K562 (cell line): ENCODE data around the gene PGLYRP1. TPM values are rescaled to one million over a fixed set of nuclear protein-coding genes. Genes with fewer than 3 reads are reported as not detected.

Experiments
- CBX3 ChIP-seq, 2 experiments: IDR thresholded peaks; 1 replicate in 1 of 2; 2 replicates in 1 of 2; pipeline ENCODE4 v1.6.1; 2012; ENCODE audit warnings: inconsistent platforms in 2 of 2, low read length in 2 of 2, borderline replicate concordance in 1 of 2, control low read depth in 1 of 2
- CREB1 ChIP-seq, 2 experiments: sonication (generic) in 1 of 2; formaldehyde crosslinking in 1 of 2; IDR thresholded peaks; 2 replicates each; pipeline versions ENCODE4 v1.6.1 to v1.8.0; 2012 to 2022; ENCODE audit warnings: inconsistent platforms in 1 of 2, mild to moderate bottlenecking in 1 of 2, missing genetic modification reagents in 1 of 2, moderate library complexity in 1 of 2
- CTBP1 ChIP-seq: fragments of 450-650 bp; IDR thresholded peaks from 2 replicates; pipeline ENCODE4 v1.6.1; 2016; ENCODE audit warnings: borderline replicate concordance
- CTCFL ChIP-seq: IDR thresholded peaks from 2 replicates; pipeline ENCODE4 v1.6.1; 2011; ENCODE audit warnings: borderline replicate concordance, low read depth, mild to moderate bottlenecking, moderate library complexity, low read length; ENCODE audit not compliant: insufficient read depth, poor library complexity, severe bottlenecking
- ERF ChIP-seq: fragments of 450-650 bp; formaldehyde crosslinking; IDR thresholded peaks from 2 replicates; pipeline ENCODE4 v1.4.0; 2020; ENCODE audit warnings: mild to moderate bottlenecking, mixed read lengths
- GTF3C2 ChIP-seq: IDR thresholded peaks from 3 replicates; pipeline ENCODE4 v1.6.1; 2011; ENCODE audit warnings: borderline replicate concordance, mild to moderate bottlenecking, moderate library complexity; ENCODE audit not compliant: insufficient read length; ENCODE audit errors: extremely low read depth
- HCFC1 ChIP-seq: IDR thresholded peaks from 2 replicates; pipeline ENCODE4 v1.6.1; 2012; ENCODE audit warnings: low read depth, low read length, improper control_type of control experiment
- PHTF2 ChIP-seq: fragments of 250-450 bp; sonication (Bioruptor Pico); IDR thresholded peaks from 2 replicates; pipeline ENCODE4 v1.5.0; 2021; ENCODE audit warnings: mild to moderate bottlenecking
- RB1 ChIP-seq: fragments of 450-650 bp; IDR thresholded peaks from 2 replicates; pipeline ENCODE4 v1.6.1; 2017; ENCODE audit warnings: low read depth, mild to moderate bottlenecking
- SMC3 ChIP-seq: conservative IDR thresholded peaks from 2 replicates; pipeline ENCODE4 v1.6.1; 2011; ENCODE audit warnings: low read depth, low read length, improper control_type of control experiment; ENCODE audit not compliant: insufficient read depth
- TFAP4 ChIP-seq: sonication (generic); formaldehyde crosslinking; IDR thresholded peaks from 2 replicates; pipeline ENCODE4 v1.8.0; 2022; ENCODE audit warnings: missing genetic modification reagents, mild to moderate bottlenecking, moderate library complexity, borderline replicate concordance
- ZBTB33 ChIP-seq: sonication (generic); formaldehyde crosslinking; IDR thresholded peaks from 2 replicates; pipeline ENCODE4 v1.8.1; 2023; ENCODE audit warnings: mild to moderate bottlenecking, missing genetic modification reagents
- ZC3H4 ChIP-seq: sonication (generic); formaldehyde crosslinking; IDR thresholded peaks from 2 replicates; pipeline ENCODE4 v1.9.0; 2021; ENCODE audit warnings: missing genetic modification reagents, borderline replicate concordance
- ZC3H8 ChIP-seq: fragments of 450-650 bp; IDR thresholded peaks from 2 replicates; pipeline ENCODE4 v1.6.1; 2017
- ZNF444 ChIP-seq: fragments of 250-450 bp; sonication (Bioruptor Pico); IDR thresholded peaks from 2 replicates; pipeline ENCODE4 v1.4.0; 2020; ENCODE audit warnings: mild to moderate bottlenecking, moderate library complexity
- polyA plus RNA-seq, 8 experiments: library from polyadenylated mRNA; depleted of rRNA in 4 of 8; stranded (reverse) in 5 of 8; unstranded in 3 of 8; fragments of >200 nt; fragmentation: Nextera tagmentation in 2 of 8; fragmentation: Illumina TruSeq in 1 of 8; extraction: Ambion mirVana in 2 of 8; extraction: Trizol in 1 of 8; gene quantifications; 2 replicates each; pipeline versions ENCODE4 v1.2.1 to v1.2.3, GENCODE V29; 2011 to 2014; ENCODE audit warnings: inconsistent platforms in 1 of 8, missing spikeins in 1 of 8
- total RNA-seq, 7 experiments: library from RNA; depleted of rRNA in 6 of 7; stranded (reverse); fragments of >200 nt in 6 of 7; fragmentation: Illumina TruSeq in 2 of 7; extraction: Trizol in 2 of 7; gene quantifications; 2 replicates each; pipeline versions ENCODE4 v1.2.1 to v1.2.3, GENCODE V29; 2011 to 2021; ENCODE audit warnings: low replicate concordance in 1 of 7

PGLYRP1 gene
- total and polyA plus RNA-seq, 9 of the 15 experiments (the other 6 are each of a cell fraction or from before 2014, with no cell fraction given): not detected

GRCh38 chr19:46009530-46010510 is 13.0 kb downstream of the PGLYRP1 start (continued):
- TF ChIP-seq SMC3: peak; percentile 53
- TF ChIP-seq CTBP1: no peak
- TF ChIP-seq GTF3C2: no peak
- no peak for TF ChIP-seq PHTF2 (CRISPR knock-in tag)
- TF ChIP-seq CREB1 (IDR thresholded peaks at IDR 0.05): no peak
- TF ChIP-seq CREB1 (CRISPR knock-in tag; IDR thresholded peaks at IDR 0.05): 0 out of 2 replicates have a peak, but pooled peaks have one; percentile 18
- TF ChIP-seq HCFC1: peak; percentile 20; the same call in 1 of the 2 replicates
- 0 out of 2 replicates have a peak, but pooled peaks have one; percentile 21 for TF ChIP-seq RB1
- peak; percentile 74 for TF ChIP-seq ZBTB33 (CRISPR knock-in tag)
- peak; percentile 76 for TF ChIP-seq CTCFL
- peak; percentile 39; the same call in 1 of the 2 replicates for TF ChIP-seq TFAP4 (CRISPR knock-in tag)
- no peak for TF ChIP-seq ERF (CRISPR knock-in tag)
- TF ChIP-seq ZNF444: no peak
- TF ChIP-seq ZC3H8: no peak
- 0 out of 3 replicates have a peak, but pooled peaks of 1 of the 2 experiments have one; percentile 21 for TF ChIP-seq CBX3 (IDR thresholded peaks at IDR 0.05; ENCODE audit: borderline replicate concordance in 1 of 2, low read length in 2 of 2)
- no peak for TF ChIP-seq ZC3H4 (CRISPR knock-in tag)
